CD1c-positive myeloid dendritic cell (primary cell): Measurements from ENCODE around the gene PDE5A.

Experiments
- DNase-seq: peaks from one replicate; pipeline ENCODE4 v3.0.0-alpha.2; 2016; ENCODE audit errors: extremely low spot score

PDE5A gene

DNA sequence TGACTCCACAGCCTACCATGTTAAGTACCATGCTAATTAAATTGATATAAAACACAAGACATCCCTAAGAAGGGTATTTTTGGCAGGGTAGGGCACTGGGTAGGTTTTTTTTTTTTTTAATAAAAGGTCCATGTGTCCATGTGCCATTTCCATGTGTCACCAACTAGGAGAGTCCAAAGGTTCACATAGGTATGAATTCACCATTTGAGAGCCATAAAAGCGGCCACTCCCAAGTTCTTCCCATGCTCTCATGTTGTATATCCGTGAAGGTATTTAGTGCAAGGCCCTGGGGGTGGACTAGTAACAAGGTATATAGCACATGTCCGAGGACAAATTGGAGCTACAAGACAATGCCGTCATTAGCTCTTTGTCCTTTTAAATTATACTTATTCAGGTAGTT is 107.3 kb downstream of the PDE5A start:
- no peak for DNase-seq

- no peak for DNase-seq
These were observed 109.6 kb downstream of the PDE5A start for GRCh38 chr4:119518915-119519410.

DNA sequence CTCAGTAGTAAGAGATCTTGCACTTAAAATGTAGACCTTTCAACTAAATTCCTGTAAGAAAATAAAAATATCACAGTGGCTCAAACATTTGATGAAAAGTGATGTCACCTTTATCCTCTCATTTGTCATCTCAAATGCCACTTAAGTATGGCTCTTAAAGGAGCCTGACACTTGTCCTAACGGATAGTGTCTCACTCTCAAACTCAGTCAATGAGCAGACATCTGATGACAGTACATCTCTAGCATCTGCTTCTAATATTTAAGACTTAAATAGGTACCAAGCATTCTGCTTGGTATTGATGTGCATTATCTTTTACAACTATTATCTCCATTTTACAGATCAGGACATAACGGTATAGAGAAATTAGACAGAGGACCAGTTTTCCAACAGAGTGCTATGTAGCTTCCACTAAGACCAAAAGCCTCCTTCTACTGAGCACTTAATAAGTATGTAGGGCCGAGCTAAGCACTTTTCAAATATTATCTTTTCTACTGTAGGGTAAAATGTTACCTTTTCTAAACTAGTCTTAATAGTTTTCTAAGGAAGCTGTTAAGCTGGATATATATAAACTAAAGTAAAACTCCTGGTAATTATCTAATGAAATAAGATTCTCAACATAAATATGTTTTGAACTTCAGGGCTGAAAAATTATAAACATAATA is 110.2 kb downstream of the PDE5A start:
- no peak for DNase-seq

GRCh38 chr4:119517361-119518229 is 111.0 kb downstream of the PDE5A start:
- no peak for DNase-seq

GRCh38 chr4:119512398-119512797 is 116.2 kb downstream of the PDE5A start:
- DNase-seq, result no peak

DNA sequence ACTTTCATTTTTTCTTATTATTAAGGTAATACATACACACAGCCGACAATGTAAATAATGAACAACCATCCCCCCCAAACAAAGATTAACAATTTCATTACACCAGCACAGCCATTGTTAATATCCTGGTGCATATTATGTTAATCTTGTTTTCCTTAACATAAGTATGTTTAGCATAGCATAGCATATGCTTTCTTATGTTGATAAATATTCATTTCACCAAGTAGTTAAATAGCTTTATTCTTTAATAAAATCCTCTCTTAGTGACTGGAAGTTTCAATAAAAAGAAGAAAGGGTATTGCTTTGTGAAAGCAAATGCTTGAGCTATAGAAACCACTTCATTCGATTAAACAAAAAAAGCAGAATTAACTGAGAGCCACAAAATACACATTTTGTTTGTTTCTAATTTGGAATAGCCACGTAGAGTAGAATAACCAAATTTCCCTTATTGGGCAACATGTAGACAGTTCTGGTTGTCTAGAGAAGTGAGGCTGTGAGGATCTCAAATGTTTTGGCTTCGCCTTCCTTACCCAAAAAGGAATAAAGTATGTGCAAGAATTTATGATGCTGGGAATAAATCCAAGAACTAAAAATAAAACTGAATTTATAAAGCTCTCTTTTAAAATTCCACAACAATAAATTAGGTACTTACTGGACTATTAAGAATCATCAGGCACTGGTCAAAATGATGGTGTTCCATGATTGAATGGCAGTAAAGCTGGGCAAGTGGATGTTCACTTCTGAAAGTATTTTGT is 118.0 kb downstream of the PDE5A start:
- DNase-seq, result no peak

DNA sequence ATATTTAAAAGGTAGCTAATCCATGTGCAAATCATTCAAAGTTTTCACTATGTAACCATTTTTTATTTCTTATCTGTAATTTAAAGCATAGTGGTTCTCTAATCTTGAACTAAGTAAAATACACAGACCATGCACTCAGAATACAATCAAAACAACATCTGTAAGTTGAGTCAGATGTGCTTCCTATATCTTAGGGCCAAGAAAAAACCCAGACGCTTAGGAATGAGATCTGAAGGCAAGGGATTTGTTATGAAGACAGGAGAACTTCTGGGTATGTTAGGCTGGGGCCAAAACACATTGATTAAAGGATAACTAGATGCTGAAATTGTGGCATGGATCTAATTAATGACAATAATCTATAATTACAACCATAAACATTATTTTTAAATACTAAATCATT is 120.3 kb downstream of the PDE5A start:
- DNase-seq, result no peak

- DNase-seq, result no peak
These were observed 121.8 kb downstream of the PDE5A start for GRCh38 chr4:119506806-119507205.

DNA sequence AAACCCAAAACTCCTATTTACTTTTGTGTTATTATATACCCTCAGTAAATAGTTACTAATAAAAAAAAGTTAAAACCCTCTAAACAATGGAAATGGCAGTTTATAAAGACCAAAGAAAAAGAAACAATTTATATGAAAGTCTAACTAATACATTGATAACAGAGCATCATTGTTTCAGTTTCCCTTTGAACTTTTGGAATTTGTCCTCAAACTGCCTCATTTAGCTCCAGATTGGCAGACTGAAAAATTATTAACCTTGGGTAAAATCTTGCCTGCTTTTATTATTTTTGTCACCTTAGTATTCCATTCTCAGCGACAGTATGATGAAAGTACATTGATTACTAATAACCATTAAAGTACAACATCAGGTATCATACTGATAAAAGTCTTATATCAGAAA is 124.0 kb downstream of the PDE5A start:
- no peak for DNase-seq

GRCh38 chr4:119501740-119502139 is 126.9 kb downstream of the PDE5A start:
- DNase-seq, result no peak

GRCh38 chr4:119498527-119498926 is 130.1 kb downstream of the PDE5A start:
- DNase-seq, result no peak

DNA sequence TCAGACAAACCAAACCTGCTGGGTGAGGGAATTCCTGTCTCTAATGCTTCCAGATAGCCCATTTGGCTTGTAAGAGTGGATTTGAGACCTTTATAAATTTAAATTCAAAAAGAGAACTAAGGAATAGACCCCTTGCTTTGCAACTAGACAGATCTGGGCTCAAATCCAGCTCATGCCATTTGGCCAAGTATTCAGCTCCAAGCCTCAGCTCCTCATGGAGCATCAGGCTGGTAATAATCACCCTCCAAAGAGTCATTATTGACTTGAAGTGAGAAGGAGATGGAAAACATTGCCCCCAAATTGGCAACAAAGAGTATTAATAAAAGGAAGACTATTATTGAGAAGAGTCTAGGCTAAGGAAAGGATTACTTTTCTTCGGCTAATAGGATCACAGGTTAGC is 134.7 kb downstream of the PDE5A start:
- no peak for DNase-seq

DNA sequence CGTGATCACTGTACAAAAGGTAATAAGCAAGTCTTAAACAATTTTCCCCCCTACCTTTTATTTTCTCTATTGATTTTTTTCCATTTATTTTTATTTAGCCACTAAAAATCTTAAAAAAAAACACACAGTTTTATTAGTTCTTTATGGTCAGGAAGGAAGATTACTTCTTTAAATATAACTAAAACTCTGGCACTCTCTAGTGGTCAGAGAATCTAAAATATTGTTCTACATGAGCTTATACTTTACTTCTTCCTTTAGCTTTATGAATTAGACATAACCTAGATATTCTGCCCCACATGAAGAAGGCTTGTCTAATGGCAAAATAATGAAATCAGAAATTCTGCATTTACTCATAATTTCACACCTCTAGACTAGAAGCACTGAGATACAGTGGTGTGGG is 135.2 kb downstream of the PDE5A start:
- DNase-seq, result peak; percentile 59

- no peak for DNase-seq
These were observed 138.3 kb downstream of the PDE5A start for GRCh38 chr4:119490335-119490734.

DNA sequence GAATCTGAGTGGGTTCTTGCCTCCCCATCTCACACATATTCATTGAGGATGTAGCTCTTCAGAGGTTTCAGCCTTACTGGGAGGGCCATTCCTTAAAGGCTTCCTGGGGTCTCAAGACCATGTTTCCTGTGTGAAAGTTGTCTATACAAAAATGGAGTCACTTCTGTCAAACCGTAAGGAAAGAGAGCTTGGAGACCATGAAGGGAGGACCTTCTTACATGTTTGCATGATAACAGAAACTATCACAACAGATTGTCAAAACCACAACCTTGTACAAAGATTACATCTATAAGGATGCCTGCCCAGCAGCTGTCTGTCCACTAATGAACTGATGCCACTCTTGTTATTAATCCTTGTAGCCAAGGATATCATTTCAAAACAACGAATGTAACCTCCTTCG is 139.3 kb downstream of the PDE5A start:
- DNase-seq, result no peak

GRCh38 chr4:119480331-119480730 is 148.3 kb downstream of the PDE5A start:
- DNase-seq, result no peak

GRCh38 chr4:119479835-119480234 is 148.8 kb downstream of the PDE5A start:
- DNase-seq, result no peak

GRCh38 chr4:119479180-119479808 is 149.3 kb downstream of the PDE5A start:
- DNase-seq, result no peak

- no peak for DNase-seq
These were observed 150.0 kb downstream of the PDE5A start for GRCh38 chr4:119478446-119479179.

GRCh38 chr4:119477412-119478053 is 151.1 kb downstream of the PDE5A start:
- DNase-seq, result no peak

- no peak for DNase-seq
These were observed 157.3 kb downstream of the PDE5A start for GRCh38 chr4:119471259-119471658.
